ENCODE measurements around the gene CTNNBL1.

- TF ChIP-seq TAF1 (IDR thresholded peaks at IDR 0.05; ENCODE audit: low read depth, low read length) = no peak
- no peak for TF ChIP-seq POLR2A (IDR thresholded peaks at IDR 0.05; ENCODE audit: low read depth, low read length)
Observed at GRCh38 chr20:37816726-37817125, 122.9 kb downstream of the CTNNBL1 start.
